Spleen (tissue), 7 donors: ENCODE results near the gene RCSD1.

Experiments
- POLR2A ChIP-seq, 3 donors: fragments of 450-650 bp; IDR thresholded peaks; one replicate each; pipeline ENCODE4 v1.5.1; 2017; ENCODE audit warnings: antibody characterized with exemption in 3 of 3, mild to moderate bottlenecking in 1 of 3
- TF ChIP-seq, protein P1 (sequence below), 11 experiments: fragments of 200-600 bp in 7 of 11; fragments of 450-650 bp in 4 of 11; sonication (generic) in 4 of 11; IDR thresholded peaks in 8 of 11; conservative IDR thresholded peaks in 3 of 11; 1 replicate in 7 of 11; 2 replicates in 4 of 11; pipeline versions ENCODE4 v1.4.0 to v1.8.0; 2016 to 2021; ENCODE audit warnings: antibody characterized with exemption in 11 of 11, inconsistent platforms in 4 of 11, mild to moderate bottlenecking in 1 of 11
- donor health status: DM: no; HTN: no; CAD: no; lungs with moderate emphysema.
- donor health status: DM: no; HTN: no; CAD: no.
- donor health status: DM: no; HTN: no; CAD: no.

- TF ChIP-seq POLR2A (IDR thresholded peaks at IDR 0.05): no peak
- TF ChIP-seq, protein P1, sequence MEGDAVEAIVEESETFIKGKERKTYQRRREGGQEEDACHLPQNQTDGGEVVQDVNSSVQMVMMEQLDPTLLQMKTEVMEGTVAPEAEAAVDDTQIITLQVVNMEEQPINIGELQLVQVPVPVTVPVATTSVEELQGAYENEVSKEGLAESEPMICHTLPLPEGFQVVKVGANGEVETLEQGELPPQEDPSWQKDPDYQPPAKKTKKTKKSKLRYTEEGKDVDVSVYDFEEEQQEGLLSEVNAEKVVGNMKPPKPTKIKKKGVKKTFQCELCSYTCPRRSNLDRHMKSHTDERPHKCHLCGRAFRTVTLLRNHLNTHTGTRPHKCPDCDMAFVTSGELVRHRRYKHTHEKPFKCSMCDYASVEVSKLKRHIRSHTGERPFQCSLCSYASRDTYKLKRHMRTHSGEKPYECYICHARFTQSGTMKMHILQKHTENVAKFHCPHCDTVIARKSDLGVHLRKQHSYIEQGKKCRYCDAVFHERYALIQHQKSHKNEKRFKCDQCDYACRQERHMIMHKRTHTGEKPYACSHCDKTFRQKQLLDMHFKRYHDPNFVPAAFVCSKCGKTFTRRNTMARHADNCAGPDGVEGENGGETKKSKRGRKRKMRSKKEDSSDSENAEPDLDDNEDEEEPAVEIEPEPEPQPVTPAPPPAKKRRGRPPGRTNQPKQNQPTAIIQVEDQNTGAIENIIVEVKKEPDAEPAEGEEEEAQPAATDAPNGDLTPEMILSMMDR (IDR thresholded peaks at IDR 0.05 in 8 of 11, conservative IDR thresholded peaks at IDR 0.05 in 3 of 11): no peak
Observed at GRCh38 chr1:167685844-167686243, 55.8 kb downstream of the RCSD1 start.
